WTC11 (cell line): ENCODE measurements around the gene FGFR1OP2. TPM values are rescaled to one million over a fixed set of nuclear protein-coding genes. Genes with fewer than 3 reads are reported as not detected.

ENCODE experiments used
- ATAC-seq: fragments of 200-7000 bp; cut with Tn5 transposase; 2 replicates; pipeline ENCODE4 v1.10.0; 2021; ENCODE audit warnings: mild to moderate bottlenecking, moderate library complexity
- CTCF ChIA-PET: fragments of 300-600 bp; sonication (Branson Sonifier 250); formaldehyde crosslinking; loops from one replicate; lab custom pipeline; 2021; ENCODE audit warnings: antibody characterized with exemption; lab: Charles Lee
- POLR2A ChIA-PET: fragments of 350-600 bp; sonication (Branson Sonifier 250); formaldehyde crosslinking; loops from one replicate; lab custom pipeline; 2021; ENCODE audit warnings: antibody characterized with exemption; lab: Charles Lee
- DNase-seq: peaks from one replicate; pipeline ENCODE4 v3.0.0; 2021; ENCODE audit warnings: low spot score
- H3K27ac Mint-ChIP-seq: 2 replicates; pipeline ENCODE4 v1.8.0; 2021; ENCODE audit warnings: mixed read lengths
- H3K27me3 Mint-ChIP-seq: 2 replicates; pipeline ENCODE4 v1.8.0; 2021; ENCODE audit warnings: low read depth, mild to moderate bottlenecking, moderate library complexity, mixed read lengths
- H3K36me3 Mint-ChIP-seq: 2 replicates; pipeline ENCODE4 v1.8.0; 2021; ENCODE audit warnings: mixed read lengths
- H3K4me1 Mint-ChIP-seq: 2 replicates; pipeline ENCODE4 v1.8.0; 2022; ENCODE audit warnings: mixed read lengths
- H3K4me3 Mint-ChIP-seq: 2 replicates; pipeline ENCODE4 v1.8.0; 2021; ENCODE audit warnings: mild to moderate bottlenecking, moderate library complexity, mixed read lengths
- H3K9me3 Mint-ChIP-seq: 2 replicates; pipeline ENCODE4 v1.8.0; 2021; ENCODE audit warnings: mixed read lengths
- ATF1 ChIP-seq: sonication (generic); formaldehyde crosslinking; IDR thresholded peaks from 2 replicates; pipeline ENCODE4 v1.8.1; 2023; ENCODE audit warnings: mild to moderate bottlenecking, moderate library complexity, missing genetic modification reagents
- CREM ChIP-seq: sonication (generic); formaldehyde crosslinking; IDR thresholded peaks from 2 replicates; pipeline ENCODE4 v1.8.1; 2022; ENCODE audit warnings: mild to moderate bottlenecking, missing genetic modification reagents, moderate library complexity
- EMX1 ChIP-seq: fragments of 250-450 bp; sonication (Bioruptor Pico); IDR thresholded peaks from 2 replicates; pipeline ENCODE4 v1.8.0; 2021; ENCODE audit warnings: mild to moderate bottlenecking
- FOXP1 ChIP-seq: sonication (generic); formaldehyde crosslinking; IDR thresholded peaks from 2 replicates; pipeline ENCODE4 v1.8.0; 2022; ENCODE audit warnings: missing genetic modification reagents, mild to moderate bottlenecking, moderate library complexity, borderline replicate concordance
- GRHL2 ChIP-seq: fragments of 250-450 bp; sonication (Bioruptor Pico); IDR thresholded peaks from 2 replicates; pipeline ENCODE4 v1.8.0; 2022; ENCODE audit warnings: mild to moderate bottlenecking, moderate library complexity; ENCODE audit not compliant: insufficient replicate concordance, severe bottlenecking
- MYBL2 ChIP-seq: sonication (generic); formaldehyde crosslinking; IDR thresholded peaks from 2 replicates; pipeline ENCODE4 v1.8.1; 2023; ENCODE audit warnings: mild to moderate bottlenecking, moderate library complexity, missing genetic modification reagents
- RELA ChIP-seq: sonication (generic); formaldehyde crosslinking; IDR thresholded peaks from 2 replicates; pipeline ENCODE4 v1.8.1; 2022; ENCODE audit warnings: missing genetic modification reagents, mild to moderate bottlenecking, borderline replicate concordance
- SP1 ChIP-seq: sonication (generic); formaldehyde crosslinking; conservative IDR thresholded peaks from 2 replicates; pipeline ENCODE4 v1.8.1; 2022; ENCODE audit warnings: missing genetic modification reagents
- TEAD4 ChIP-seq: sonication (generic); formaldehyde crosslinking; IDR thresholded peaks from 2 replicates; pipeline ENCODE4 v1.8.0; 2022; ENCODE audit warnings: mild to moderate bottlenecking, missing genetic modification reagents
- ZBTB21 ChIP-seq: sonication (generic); formaldehyde crosslinking; IDR thresholded peaks from 2 replicates; pipeline ENCODE4 v1.8.1; 2023; ENCODE audit warnings: mild to moderate bottlenecking, missing genetic modification reagents, borderline replicate concordance
- ZNF138 ChIP-seq: sonication (generic); formaldehyde crosslinking; conservative IDR thresholded peaks from 2 replicates; pipeline ENCODE4 v1.8.1; 2022; ENCODE audit warnings: mild to moderate bottlenecking, moderate library complexity, missing genetic modification reagents
- ZNF263 ChIP-seq: sonication (generic); formaldehyde crosslinking; IDR thresholded peaks from 2 replicates; pipeline ENCODE4 v1.8.1; 2022; ENCODE audit warnings: low read depth, mild to moderate bottlenecking, moderate library complexity, missing genetic modification reagents
- ZNF317 ChIP-seq: sonication (generic); formaldehyde crosslinking; IDR thresholded peaks from 2 replicates; pipeline ENCODE4 v1.8.1; 2023; ENCODE audit warnings: low read depth, mild to moderate bottlenecking, moderate library complexity, missing genetic modification reagents, borderline replicate concordance
- ZNF396 ChIP-seq: fragments of 250-450 bp; sonication (Bioruptor Pico); IDR thresholded peaks from 2 replicates; pipeline ENCODE4 v1.8.0; 2021; ENCODE audit warnings: mild to moderate bottlenecking, moderate library complexity, borderline replicate concordance
- total RNA-seq: library from RNA; stranded (reverse); gene quantifications from 3 replicates; pipeline ENCODE4 v1.2.3, GENCODE V29; 2021
- TF ChIP-seq, protein P1 (sequence below): sonication (generic); formaldehyde crosslinking; IDR thresholded peaks from 2 replicates; pipeline ENCODE4 v1.8.0; 2022; ENCODE audit warnings: mild to moderate bottlenecking, missing genetic modification reagents
- TF ChIP-seq, protein P2 (sequence below): sonication (generic); formaldehyde crosslinking; IDR thresholded peaks from 2 replicates; pipeline ENCODE4 v1.8.1; 2022; ENCODE audit warnings: low read depth, missing genetic modification reagents, borderline replicate concordance
- TF ChIP-seq, protein P3 (sequence below): sonication (generic); formaldehyde crosslinking; IDR thresholded peaks from 2 replicates; pipeline ENCODE4 v1.8.1; 2023; ENCODE audit warnings: mild to moderate bottlenecking, missing genetic modification reagents
- TF ChIP-seq, protein P4 (sequence below): sonication (generic); formaldehyde crosslinking; IDR thresholded peaks from 2 replicates; pipeline ENCODE4 v1.8.0; 2022; ENCODE audit warnings: mild to moderate bottlenecking, missing genetic modification reagents
- TF ChIP-seq, protein P5 (sequence below): fragments of 250-450 bp; sonication (Bioruptor Pico); conservative IDR thresholded peaks from 2 replicates; pipeline ENCODE4 v1.9.0; 2021; ENCODE audit warnings: mild to moderate bottlenecking
- TF ChIP-seq, protein P6 (sequence below): fragments of 250-450 bp; sonication (Bioruptor Pico); IDR thresholded peaks from 2 replicates; pipeline ENCODE4 v1.9.0; 2021; ENCODE audit warnings: moderate library complexity, mild to moderate bottlenecking, inconsistent platforms, borderline replicate concordance

FGFR1OP2 gene
- total RNA-seq, 1 experiment from 2014 or later, result 28.9 TPM

DNA sequence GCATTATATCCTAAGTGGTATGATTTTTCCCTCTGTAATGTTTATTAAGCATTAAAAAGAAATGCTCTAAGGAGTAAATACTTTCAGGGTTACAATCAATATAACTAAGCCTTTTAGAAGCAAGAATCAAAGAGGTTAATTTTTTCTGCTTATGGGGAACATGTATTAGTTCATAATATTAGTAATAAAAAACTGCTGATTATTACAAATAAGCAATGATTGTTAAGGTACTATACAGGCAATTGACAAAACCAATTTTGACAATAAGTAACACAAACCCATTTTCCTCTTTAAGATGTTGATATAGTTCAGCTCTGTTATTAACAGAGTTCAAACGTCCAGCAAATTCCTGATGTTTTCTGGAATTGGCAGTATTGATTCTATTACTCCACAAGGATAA, 32.2 kb upstream of the FGFR1OP2 start:
- POLR2A ChIA-PET, result no interaction called here
- no peak for DNase-seq
- H3K27ac Mint-ChIP-seq, result no peak overlapping the region
- peaks cover 12% of the 10 kb centered on the region for H3K9me3 Mint-ChIP-seq
- CTCF ChIA-PET, result no interaction called here
- TF ChIP-seq CREM (CRISPR knock-in tag) (no peak), ATF1 (no peak), TEAD4 (CRISPR knock-in tag) (no peak), ZNF317 (CRISPR knock-in tag) (no peak), GRHL2 (CRISPR knock-in tag) (no peak), EMX1 (no peak), FOXP1 (CRISPR knock-in tag) (no peak), SP1 (no peak), ZNF396 (CRISPR knock-in tag) (no peak), MYBL2 (CRISPR knock-in tag) (no peak), RELA (CRISPR knock-in tag) (no peak), ZNF138 (CRISPR knock-in tag) (no peak), ZBTB21 (no peak), ZNF263 (CRISPR knock-in tag) (no peak)
- TF ChIP-seq, protein P1, sequence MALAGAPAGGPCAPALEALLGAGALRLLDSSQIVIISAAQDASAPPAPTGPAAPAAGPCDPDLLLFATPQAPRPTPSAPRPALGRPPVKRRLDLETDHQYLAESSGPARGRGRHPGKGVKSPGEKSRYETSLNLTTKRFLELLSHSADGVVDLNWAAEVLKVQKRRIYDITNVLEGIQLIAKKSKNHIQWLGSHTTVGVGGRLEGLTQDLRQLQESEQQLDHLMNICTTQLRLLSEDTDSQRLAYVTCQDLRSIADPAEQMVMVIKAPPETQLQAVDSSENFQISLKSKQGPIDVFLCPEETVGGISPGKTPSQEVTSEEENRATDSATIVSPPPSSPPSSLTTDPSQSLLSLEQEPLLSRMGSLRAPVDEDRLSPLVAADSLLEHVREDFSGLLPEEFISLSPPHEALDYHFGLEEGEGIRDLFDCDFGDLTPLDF, result no peak
- TF ChIP-seq, protein P2, sequence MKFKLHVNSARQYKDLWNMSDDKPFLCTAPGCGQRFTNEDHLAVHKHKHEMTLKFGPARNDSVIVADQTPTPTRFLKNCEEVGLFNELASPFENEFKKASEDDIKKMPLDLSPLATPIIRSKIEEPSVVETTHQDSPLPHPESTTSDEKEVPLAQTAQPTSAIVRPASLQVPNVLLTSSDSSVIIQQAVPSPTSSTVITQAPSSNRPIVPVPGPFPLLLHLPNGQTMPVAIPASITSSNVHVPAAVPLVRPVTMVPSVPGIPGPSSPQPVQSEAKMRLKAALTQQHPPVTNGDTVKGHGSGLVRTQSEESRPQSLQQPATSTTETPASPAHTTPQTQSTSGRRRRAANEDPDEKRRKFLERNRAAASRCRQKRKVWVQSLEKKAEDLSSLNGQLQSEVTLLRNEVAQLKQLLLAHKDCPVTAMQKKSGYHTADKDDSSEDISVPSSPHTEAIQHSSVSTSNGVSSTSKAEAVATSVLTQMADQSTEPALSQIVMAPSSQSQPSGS, result no peak
- TF ChIP-seq, protein P3, sequence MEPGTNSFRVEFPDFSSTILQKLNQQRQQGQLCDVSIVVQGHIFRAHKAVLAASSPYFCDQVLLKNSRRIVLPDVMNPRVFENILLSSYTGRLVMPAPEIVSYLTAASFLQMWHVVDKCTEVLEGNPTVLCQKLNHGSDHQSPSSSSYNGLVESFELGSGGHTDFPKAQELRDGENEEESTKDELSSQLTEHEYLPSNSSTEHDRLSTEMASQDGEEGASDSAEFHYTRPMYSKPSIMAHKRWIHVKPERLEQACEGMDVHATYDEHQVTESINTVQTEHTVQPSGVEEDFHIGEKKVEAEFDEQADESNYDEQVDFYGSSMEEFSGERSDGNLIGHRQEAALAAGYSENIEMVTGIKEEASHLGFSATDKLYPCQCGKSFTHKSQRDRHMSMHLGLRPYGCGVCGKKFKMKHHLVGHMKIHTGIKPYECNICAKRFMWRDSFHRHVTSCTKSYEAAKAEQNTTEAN (CRISPR knock-in tag), result no peak
- TF ChIP-seq, protein P4, sequence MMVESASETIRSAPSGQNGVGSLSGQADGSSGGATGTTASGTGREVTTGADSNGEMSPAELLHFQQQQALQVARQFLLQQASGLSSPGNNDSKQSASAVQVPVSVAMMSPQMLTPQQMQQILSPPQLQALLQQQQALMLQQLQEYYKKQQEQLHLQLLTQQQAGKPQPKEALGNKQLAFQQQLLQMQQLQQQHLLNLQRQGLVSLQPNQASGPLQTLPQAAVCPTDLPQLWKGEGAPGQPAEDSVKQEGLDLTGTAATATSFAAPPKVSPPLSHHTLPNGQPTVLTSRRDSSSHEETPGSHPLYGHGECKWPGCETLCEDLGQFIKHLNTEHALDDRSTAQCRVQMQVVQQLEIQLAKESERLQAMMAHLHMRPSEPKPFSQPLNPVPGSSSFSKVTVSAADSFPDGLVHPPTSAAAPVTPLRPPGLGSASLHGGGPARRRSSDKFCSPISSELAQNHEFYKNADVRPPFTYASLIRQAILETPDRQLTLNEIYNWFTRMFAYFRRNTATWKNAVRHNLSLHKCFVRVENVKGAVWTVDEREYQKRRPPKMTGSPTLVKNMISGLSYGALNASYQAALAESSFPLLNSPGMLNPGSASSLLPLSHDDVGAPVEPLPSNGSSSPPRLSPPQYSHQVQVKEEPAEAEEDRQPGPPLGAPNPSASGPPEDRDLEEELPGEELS (CRISPR knock-in tag), result no peak
- TF ChIP-seq, protein P5, sequence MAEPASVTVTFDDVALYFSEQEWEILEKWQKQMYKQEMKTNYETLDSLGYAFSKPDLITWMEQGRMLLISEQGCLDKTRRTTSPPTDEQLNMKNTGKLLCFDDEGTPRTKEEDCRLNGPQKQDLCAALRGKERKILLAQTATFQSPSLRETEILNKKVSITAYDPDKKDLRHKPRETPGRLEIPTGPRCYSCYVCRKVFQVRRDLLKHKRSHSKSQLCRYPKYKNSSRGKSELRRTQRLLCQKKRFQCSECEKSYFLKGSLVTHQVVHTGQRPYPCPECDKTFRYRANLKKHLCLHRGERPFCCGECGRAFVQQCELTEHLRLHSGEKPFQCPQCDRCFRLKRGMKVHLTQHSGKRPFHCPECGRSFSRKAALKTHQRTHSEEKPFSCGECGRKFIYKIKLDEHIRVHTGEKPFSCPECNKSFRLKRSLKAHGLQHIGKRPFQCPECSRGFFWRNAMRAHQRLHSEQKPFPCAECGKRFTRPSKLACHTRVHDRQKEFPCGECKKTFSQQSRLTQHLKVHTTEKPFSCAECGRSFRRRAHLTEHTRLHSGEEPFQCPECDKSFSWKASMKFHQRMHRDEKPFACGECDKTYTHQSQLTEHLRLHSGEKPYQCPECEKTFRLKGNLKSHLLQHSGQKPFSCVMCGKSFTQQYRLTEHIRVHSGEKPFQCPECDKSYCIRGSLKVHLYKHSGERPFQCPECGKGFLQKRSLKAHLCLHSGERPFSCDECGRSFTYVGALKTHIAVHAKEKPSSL (CRISPR knock-in tag), result no peak
- TF ChIP-seq, protein P6, sequence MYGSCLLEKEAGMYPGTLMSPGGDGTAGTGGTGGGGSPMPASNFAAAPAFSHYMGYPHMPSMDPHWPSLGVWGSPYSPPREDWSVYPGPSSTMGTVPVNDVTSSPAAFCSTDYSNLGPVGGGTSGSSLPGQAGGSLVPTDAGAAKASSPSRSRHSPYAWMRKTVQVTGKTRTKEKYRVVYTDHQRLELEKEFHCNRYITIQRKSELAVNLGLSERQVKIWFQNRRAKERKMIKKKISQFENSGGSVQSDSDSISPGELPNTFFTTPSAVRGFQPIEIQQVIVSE (CRISPR knock-in tag), result no peak
- no peak for ATAC-seq
- H3K4me1 Mint-ChIP-seq, result no peaks in the 10 kb centered on the region
- H3K36me3 Mint-ChIP-seq, result peaks cover 58% of the 10 kb centered on the region
- no peak overlapping the region for H3K4me3 Mint-ChIP-seq
- H3K27me3 Mint-ChIP-seq, result no peaks in the 10 kb centered on the region
